Activated CD4-positive, alpha-beta T cell treated with anti-CD3 and anti-CD28 coated beads for 36 hours (primary cell): Measurements from ENCODE around the gene ZNF780A. TPM values are rescaled to one million over a fixed set of nuclear protein-coding genes. Genes with fewer than 3 reads are reported as not detected.
"Not testable (repeated sequence)": the region's sequence is repeated elsewhere in the genome, so short reads cannot be mapped to it uniquely, and the experiment has no call there.

Experiments used
- ATAC-seq: fragments of 200-7000 bp; cut with Tn5 transposase; one replicate; pipeline ENCODE4 v1.10.0; 2021; ENCODE audit warnings: mild to moderate bottlenecking, moderate library complexity
- CTCF ChIA-PET: fragments of 350-600 bp; sonication (Branson Sonifier 250); formaldehyde crosslinking; loops from one replicate; lab custom pipeline; 2021; ENCODE audit warnings: antibody characterized with exemption; lab: Charles Lee
- POLR2A ChIA-PET: fragments of 350-600 bp; sonication (Branson Sonifier 250); formaldehyde crosslinking; loops from one replicate; lab custom pipeline; 2021; ENCODE audit warnings: antibody characterized with exemption, inconsistent platforms; lab: Charles Lee
- DNase-seq: peaks from one replicate; pipeline ENCODE4 v3.0.0-alpha.2; 2020
- H3K27ac Mint-ChIP-seq: one replicate; pipeline ENCODE4 v1.8.0; 2021; ENCODE audit warnings: mixed read lengths
- H3K27me3 Mint-ChIP-seq: one replicate; pipeline ENCODE4 v1.8.0; 2021; ENCODE audit warnings: mixed read lengths
- H3K36me3 Mint-ChIP-seq: one replicate; pipeline ENCODE4 v1.8.0; 2021; ENCODE audit warnings: low read depth, mixed read lengths
- H3K4me1 Mint-ChIP-seq: one replicate; pipeline ENCODE4 v1.8.0; 2021; ENCODE audit warnings: mixed read lengths
- H3K4me3 Mint-ChIP-seq: one replicate; pipeline ENCODE4 v1.8.0; 2021; ENCODE audit warnings: mild to moderate bottlenecking, moderate library complexity, mixed read lengths
- H3K9me3 Mint-ChIP-seq: one replicate; pipeline ENCODE4 v1.8.0; 2021; ENCODE audit warnings: low read depth, mixed read lengths
- intact Hi-C, 2 experiments: fragments of 100-400 bp; cut with DNase I in 1 of 2; cut with micrococcal nuclease in 1 of 2; formaldehyde crosslinking; loops; one replicate each; pipeline versions ENCODE4 v1.14.2 to v1.15.1; 2022 to 2024; cut with DNase I, micrococcal nuclease
- total RNA-seq, 2 experiments: library from RNA; stranded (reverse); gene quantifications; one replicate each; pipeline ENCODE4 v1.2.3, GENCODE V29; 2021

ZNF780A gene
- total RNA-seq: 10 to 100 TPM; 19.2 to 19.4 TPM

GRCh38 chr19:40090241-40091204, at the start of gene ZNF780A:
Gene ZNF780A (minus strand): TSS chr19:40090943. CDS start chr19:40084753, 6,190 bp downstream.
- H3K4me3 Mint-ChIP-seq: peak within 1 kb of the TSS; percentile 97
- H3K36me3 Mint-ChIP-seq: peaks cover 19% of the 10 kb centered on the region
- intact Hi-C loops: loop anchor here (1.0 to 2.0 kb wide), 4 partner anchors 34 to 119 kb away; partner anchors contain the start of genes ZNF546 (in 2 of the 2), MAP3K10 (in 1 of the 2), PSMC4 (in 1 of the 2) and ZNF780B (in 1 of the 2)
- CTCF ChIA-PET: interaction anchor here (0.6 to 1.5 kb wide), 5 partner anchors 20 to 120 kb away, joined by 3 to 5 read pairs (median 4); partner anchors contain the start of genes PSMC4 and ZNF780B
- peaks cover 3% of the 10 kb centered on the region for H3K9me3 Mint-ChIP-seq
- POLR2A ChIA-PET: interaction anchor here (0.6 to 1.6 kb wide), 9 partner anchors 34 to 721 kb away, joined by 3 to 6 read pairs (median 3); partner anchors contain the start of genes AKT2, PSMC4 and ZNF780B
- H3K4me1 Mint-ChIP-seq: peaks cover 34% of the 10 kb centered on the region
- DNase-seq (peak; percentile 88), ATAC-seq (peak; percentile 94)
- peak within 1 kb of the TSS; percentile 100 for H3K27ac Mint-ChIP-seq
- peaks cover 5% of the 10 kb centered on the region for H3K27me3 Mint-ChIP-seq

DNA sequence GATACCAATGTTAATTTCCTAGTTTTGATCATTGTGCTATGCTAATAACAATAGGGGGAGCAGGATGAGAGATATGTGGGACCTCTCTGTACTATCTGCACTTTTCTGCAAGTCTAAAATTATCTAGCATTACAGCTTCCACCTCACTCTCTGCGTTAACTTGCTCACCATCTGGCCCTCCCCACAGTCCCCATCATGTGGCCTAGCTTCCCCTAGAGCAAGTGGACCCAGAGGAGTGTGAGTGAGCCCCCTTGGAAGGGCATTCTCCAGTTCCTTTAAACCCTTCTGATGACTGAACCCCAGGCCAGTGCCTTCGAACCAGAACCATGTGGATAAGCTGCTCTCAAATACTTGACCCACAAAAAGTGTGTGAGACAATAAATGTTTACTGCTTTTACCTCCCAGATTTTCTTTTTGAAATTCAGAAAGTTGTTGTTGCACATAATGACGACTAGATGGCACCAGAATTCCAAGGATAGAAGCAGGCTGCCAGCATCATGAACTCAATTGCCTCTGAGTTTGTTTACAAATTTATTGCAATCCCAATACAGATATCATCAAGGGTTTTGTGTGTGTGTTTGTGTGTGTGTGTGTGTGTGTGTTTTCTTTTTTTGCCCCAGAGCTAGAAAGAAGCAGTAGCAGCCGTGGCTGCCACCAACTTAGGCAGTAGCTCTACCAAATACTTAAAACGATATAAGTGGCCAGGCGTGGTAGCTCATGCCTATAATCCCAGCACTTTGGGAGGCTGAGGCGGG, 49.0 kb upstream of the ZNF780A start:
- Mint-ChIP-seq H3K4me1 (peaks cover 13% of the 10 kb centered on the region), H3K27me3 (no peaks in the 10 kb centered on the region), H3K36me3 (no peaks in the 10 kb centered on the region), H3K27ac (no peak overlapping the region), H3K9me3 (no peaks in the 10 kb centered on the region), H3K4me3 (no peak overlapping the region)
- ChIA-PET POLR2A (no interaction called here), CTCF (interaction anchor here (0.6 to 1.9 kb wide), 20 partner anchors 11 to 349 kb away, joined by 3 to 10 read pairs (median 3); partner anchors contain the start of genes AKT2 and TTC9B)
- DNase-seq (no peak), ATAC-seq (no peak)
- intact Hi-C loops: loop anchor here (1.0 to 5.0 kb wide), 4 partner anchors 26 to 459 kb away; no protein-coding TSS in a partner anchor

DNA sequence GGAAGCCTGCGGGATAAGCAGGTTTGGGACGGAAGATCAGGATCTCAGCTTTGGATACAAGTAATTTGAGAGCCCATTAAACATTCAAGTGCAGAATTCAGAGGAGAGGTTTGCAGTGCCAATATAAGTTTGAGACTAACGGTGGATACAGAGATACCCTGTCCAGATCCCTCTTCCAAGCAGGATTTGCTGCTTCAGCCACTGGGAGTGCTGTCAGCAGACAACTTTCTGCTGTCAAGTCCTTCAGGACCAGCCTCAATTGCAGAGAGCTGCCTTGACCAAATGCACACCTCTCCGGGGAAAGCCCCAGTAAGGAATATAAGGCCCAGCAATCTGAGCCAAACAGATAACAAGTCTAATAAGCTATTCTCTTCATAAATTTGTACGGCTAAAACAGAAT, 46.1 kb upstream of the ZNF780A start:
- no peaks in the 10 kb centered on the region for H3K36me3 Mint-ChIP-seq
- CTCF ChIA-PET: interaction anchor here (0.7 kb wide), 1 partner anchor 38 kb away, joined by 3 read pairs; no protein-coding TSS in a partner anchor
- POLR2A ChIA-PET: no interaction called here
- H3K4me3 Mint-ChIP-seq: no peak overlapping the region
- no peaks in the 10 kb centered on the region for H3K4me1 Mint-ChIP-seq
- intact Hi-C loops: loop anchor here in 1 of 2 experiments (5.0 kb wide), 1 partner anchor 165 kb away; no protein-coding TSS in a partner anchor
- ATAC-seq (no peak), DNase-seq (no peak)
- no peaks in the 10 kb centered on the region for H3K9me3 Mint-ChIP-seq
- H3K27ac Mint-ChIP-seq: no peak overlapping the region
- H3K27me3 Mint-ChIP-seq: no peaks in the 10 kb centered on the region

GRCh38 chr19:40134866-40135265, 44.1 kb upstream of the ZNF780A start:
- DNase-seq (no peak), ATAC-seq (no peak)
- no peak overlapping the region for H3K27ac Mint-ChIP-seq
- H3K4me3 Mint-ChIP-seq: no peak overlapping the region
- H3K4me1 Mint-ChIP-seq: no peaks in the 10 kb centered on the region
- H3K36me3 Mint-ChIP-seq: no peaks in the 10 kb centered on the region
- intact Hi-C loops: loop anchor here in 1 of 2 experiments (5.0 kb wide), 1 partner anchor 167 kb away; no protein-coding TSS in a partner anchor
- no peaks in the 10 kb centered on the region for H3K27me3 Mint-ChIP-seq
- POLR2A ChIA-PET: no interaction called here
- H3K9me3 Mint-ChIP-seq: no peaks in the 10 kb centered on the region
- CTCF ChIA-PET: interaction anchor here (1.0 to 1.3 kb wide), 3 partner anchors 25 to 170 kb away, joined by 3 read pairs; no protein-coding TSS in a partner anchor

GRCh38 chr19:40133491-40133890, 42.7 kb upstream of the ZNF780A start:
- H3K27ac Mint-ChIP-seq: no peak overlapping the region
- DNase-seq (no peak), ATAC-seq (no peak)
- H3K27me3 Mint-ChIP-seq: peaks cover 4% of the 10 kb centered on the region
- H3K4me1 Mint-ChIP-seq: no peaks in the 10 kb centered on the region
- H3K9me3 Mint-ChIP-seq: peaks cover 4% of the 10 kb centered on the region
- POLR2A ChIA-PET: no interaction called here
- no peak overlapping the region for H3K4me3 Mint-ChIP-seq
- intact Hi-C loops: no loop called here
- H3K36me3 Mint-ChIP-seq: no peaks in the 10 kb centered on the region
- CTCF ChIA-PET: no interaction called here

DNA sequence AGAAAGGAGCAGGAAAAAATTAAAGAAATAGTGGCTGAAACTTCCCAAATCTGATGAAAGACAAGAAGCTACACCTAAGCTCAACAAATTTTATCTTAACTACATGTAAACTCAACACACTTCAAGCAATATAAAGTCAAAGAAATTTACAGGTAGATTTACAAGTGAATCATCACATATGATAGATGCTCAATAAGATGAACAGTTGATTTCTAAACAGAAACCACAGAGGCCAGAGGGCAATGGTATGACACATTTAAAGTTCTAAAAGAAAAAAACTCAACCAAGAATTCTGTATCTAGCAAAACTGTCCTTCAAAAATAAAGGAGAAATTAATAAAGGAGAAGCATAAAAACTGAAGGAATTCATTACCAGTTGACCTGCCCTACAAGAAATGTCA, 39.3 kb upstream of the ZNF780A start:
- intact Hi-C loops: no loop called here
- DNase-seq (no peak), ATAC-seq (no peak)
- H3K27ac Mint-ChIP-seq: no peak overlapping the region
- H3K9me3 Mint-ChIP-seq: peaks cover 4% of the 10 kb centered on the region
- H3K36me3 Mint-ChIP-seq: no peaks in the 10 kb centered on the region
- peaks cover 20% of the 10 kb centered on the region for H3K27me3 Mint-ChIP-seq
- ChIA-PET CTCF (interaction anchor here (0.7 kb wide), 1 partner anchor 166 kb away, joined by 3 read pairs; no protein-coding TSS in a partner anchor), POLR2A (no interaction called here)
- H3K4me1 Mint-ChIP-seq: no peaks in the 10 kb centered on the region
- H3K4me3 Mint-ChIP-seq: no peak overlapping the region

DNA sequence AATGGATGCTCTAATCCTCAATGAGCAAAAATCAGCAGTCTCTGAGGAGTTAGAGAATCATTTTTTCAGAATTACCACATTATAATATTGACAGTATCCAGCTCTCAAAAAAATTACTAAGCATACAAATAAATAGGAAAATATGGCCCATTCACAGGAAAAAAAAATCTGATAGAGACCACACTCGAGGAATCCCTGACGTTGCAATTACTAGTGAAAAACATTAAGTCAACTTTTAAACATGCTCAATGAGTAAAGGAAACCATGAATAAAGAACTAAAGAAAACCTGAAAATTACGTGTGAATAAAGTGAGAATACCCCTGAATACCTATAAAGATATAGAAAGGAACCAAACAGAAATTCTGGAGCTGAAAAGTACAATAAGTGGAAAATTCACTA, 38.7 kb upstream of the ZNF780A start:
- POLR2A ChIA-PET: no interaction called here
- intact Hi-C loops: no loop called here
- DNase-seq: no peak
- H3K4me3 Mint-ChIP-seq: no peak overlapping the region
- no peaks in the 10 kb centered on the region for H3K36me3 Mint-ChIP-seq
- H3K27me3 Mint-ChIP-seq: peaks cover 22% of the 10 kb centered on the region
- no peaks in the 10 kb centered on the region for H3K4me1 Mint-ChIP-seq
- CTCF ChIA-PET: interaction anchor here (0.7 kb wide), 1 partner anchor 167 kb away, joined by 3 read pairs; no protein-coding TSS in a partner anchor
- ATAC-seq: no peak
- H3K9me3 Mint-ChIP-seq: peaks cover 4% of the 10 kb centered on the region
- no peak overlapping the region for H3K27ac Mint-ChIP-seq

GRCh38 chr19:40128991-40129390, 38.2 kb upstream of the ZNF780A start:
- Mint-ChIP-seq H3K36me3 (no peaks in the 10 kb centered on the region), H3K4me1 (no peaks in the 10 kb centered on the region), H3K4me3 (no peak overlapping the region), H3K27me3 (peaks cover 22% of the 10 kb centered on the region), H3K27ac (no peak overlapping the region), H3K9me3 (peaks cover 4% of the 10 kb centered on the region)
- no peak for ATAC-seq
- CTCF ChIA-PET: no interaction called here
- intact Hi-C loops: no loop called here
- POLR2A ChIA-PET: interaction anchor here (0.6 kb wide), 1 partner anchor 308 kb away, joined by 4 read pairs; no protein-coding TSS in a partner anchor
- no peak for DNase-seq

GRCh38 chr19:40119380-40119779, 28.6 kb upstream of the ZNF780A start:
- H3K4me3 Mint-ChIP-seq: no peak overlapping the region
- peaks cover 22% of the 10 kb centered on the region for H3K27me3 Mint-ChIP-seq
- no peaks in the 10 kb centered on the region for H3K4me1 Mint-ChIP-seq
- CTCF ChIA-PET: no interaction called here
- intact Hi-C loops: no loop called here
- H3K9me3 Mint-ChIP-seq: peaks cover 2% of the 10 kb centered on the region
- DNase-seq (no peak), ATAC-seq (no peak)
- H3K27ac Mint-ChIP-seq: no peak overlapping the region
- POLR2A ChIA-PET: no interaction called here
- no peaks in the 10 kb centered on the region for H3K36me3 Mint-ChIP-seq

DNA sequence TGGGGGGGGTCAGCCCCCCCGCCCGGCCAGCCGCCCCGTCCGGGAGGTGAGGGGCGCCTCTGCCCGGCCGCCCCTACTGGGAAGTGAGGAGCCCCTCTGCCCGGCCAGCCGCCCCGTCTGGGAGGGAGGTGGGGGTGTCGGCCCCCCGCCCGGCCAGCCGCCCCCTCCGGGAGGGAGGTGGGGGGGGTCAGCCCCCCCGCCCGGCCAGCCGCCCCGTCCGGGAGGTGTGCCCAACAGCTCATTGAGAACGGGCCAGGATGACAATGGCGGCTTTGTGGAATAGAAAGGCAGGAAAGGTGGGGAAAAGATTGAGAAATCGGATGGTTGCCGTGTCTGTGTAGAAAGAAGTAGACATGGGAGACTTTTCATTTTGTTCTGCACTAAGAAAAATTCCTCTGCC, 27.9 kb upstream of the ZNF780A start:
- intact Hi-C loops, DNase-seq, ATAC-seq, CTCF ChIA-PET, H3K4me3 Mint-ChIP-seq, H3K9me3 Mint-ChIP-seq, H3K4me1 Mint-ChIP-seq, H3K27ac Mint-ChIP-seq, POLR2A ChIA-PET, H3K36me3 Mint-ChIP-seq: not testable (repeated sequence)
- peaks cover 23% of the 10 kb centered on the region for H3K27me3 Mint-ChIP-seq

- DNase-seq (no peak), ATAC-seq (no peak)
- ChIA-PET CTCF (no interaction called here), POLR2A (no interaction called here)
- Mint-ChIP-seq H3K27ac (no peak overlapping the region), H3K4me1 (no peaks in the 10 kb centered on the region), H3K9me3 (peaks cover 2% of the 10 kb centered on the region), H3K36me3 (no peaks in the 10 kb centered on the region), H3K4me3 (no peak overlapping the region), H3K27me3 (peaks cover 15% of the 10 kb centered on the region)
- intact Hi-C loops: no loop called here
Observed at GRCh38 chr19:40116075-40116474, 25.3 kb upstream of the ZNF780A start.
